ENCODE results near the gene PRLR.

PRLR gene

GRCh38 chr5:35172533-35172932 is 57.8 kb downstream of the PRLR start (continued):
- TF ChIP-seq CREB5 (CRISPR knock-in tag; IDR thresholded peaks at IDR 0.05; ENCODE audit: low read depth) (no peak), OSR1 (CRISPR knock-in tag; IDR thresholded peaks at IDR 0.05) (no peak)

GRCh38 chr5:35171991-35172390 is 58.3 kb downstream of the PRLR start:
- no peak for TF ChIP-seq ZNF8 (CRISPR knock-in tag; IDR thresholded peaks at IDR 0.05)
- no peak for TF ChIP-seq ARNTL (CRISPR knock-in tag; IDR thresholded peaks at IDR 0.05; ENCODE audit: borderline replicate concordance, low read depth)
- TF ChIP-seq GLIS3 (CRISPR knock-in tag; IDR thresholded peaks at IDR 0.05) = no peak
- no peak for TF ChIP-seq PATZ1 (CRISPR knock-in tag; IDR thresholded peaks at IDR 0.05; ENCODE audit: borderline replicate concordance)
- no peak for TF ChIP-seq ESRRG (CRISPR knock-in tag; IDR thresholded peaks at IDR 0.05)
- TF ChIP-seq ZFP3 (CRISPR knock-in tag; IDR thresholded peaks at IDR 0.05) = no peak
- no peak for TF ChIP-seq CREB5 (CRISPR knock-in tag; IDR thresholded peaks at IDR 0.05; ENCODE audit: low read depth)
- TF ChIP-seq CSDC2 (CRISPR knock-in tag; IDR thresholded peaks at IDR 0.05) = no peak
- TF ChIP-seq POU6F1 (CRISPR knock-in tag; IDR thresholded peaks at IDR 0.05; ENCODE audit: borderline replicate concordance, low read depth) = no peak
- no peak for TF ChIP-seq PPARA (CRISPR knock-in tag; IDR thresholded peaks at IDR 0.05; ENCODE audit: borderline replicate concordance)
- no peak for TF ChIP-seq ZNF565 (CRISPR knock-in tag; conservative IDR thresholded peaks at IDR 0.05; ENCODE audit: low read depth)
- no peak for TF ChIP-seq TCF4 (CRISPR knock-in tag; IDR thresholded peaks at IDR 0.05; ENCODE audit: borderline replicate concordance)
- no peak for TF ChIP-seq TOX (CRISPR knock-in tag; IDR thresholded peaks at IDR 0.05; ENCODE audit: borderline replicate concordance)
- TF ChIP-seq ISL1 (CRISPR knock-in tag; IDR thresholded peaks at IDR 0.05) = no peak
- no peak for TF ChIP-seq BACH2 (CRISPR knock-in tag; IDR thresholded peaks at IDR 0.05; ENCODE audit: borderline replicate concordance)
- no peak for TF ChIP-seq TSHZ2 (CRISPR knock-in tag; IDR thresholded peaks at IDR 0.05)
- no peak for TF ChIP-seq OSR1 (CRISPR knock-in tag; IDR thresholded peaks at IDR 0.05)
- TF ChIP-seq SNAI2 (CRISPR knock-in tag; IDR thresholded peaks at IDR 0.05) = no peak
- TF ChIP-seq RARB (CRISPR knock-in tag; IDR thresholded peaks at IDR 0.05) = no peak
- TF ChIP-seq CSRNP3 (CRISPR knock-in tag; IDR thresholded peaks at IDR 0.05) = no peak
- no peak for ATAC-seq

- no peak for ATAC-seq
- TF ChIP-seq TOX (CRISPR knock-in tag; IDR thresholded peaks at IDR 0.05; ENCODE audit: borderline replicate concordance) (no peak), CSRNP3 (CRISPR knock-in tag; IDR thresholded peaks at IDR 0.05) (no peak), ZNF8 (CRISPR knock-in tag; IDR thresholded peaks at IDR 0.05) (no peak)
Measured at GRCh38 chr5:35171078-35171477, 59.2 kb downstream of the PRLR start.

All from SK-N-SH treated with all-trans-retinoic acid at 6 μM for 48 hours (cell line).